RWPE2 (cell line): ENCODE data around the gene ACSL6.

Experiments
- ATAC-seq: fragments of 200-7000 bp; cut with Tn5 transposase; 3 replicates; pipeline ENCODE4 v1.9.1; 2021; ENCODE audit warnings: low read depth
- DNase-seq: peaks from one replicate; pipeline ENCODE4 v3.0.0-alpha.2; 2020; ENCODE audit warnings: low spot score
- H3K27ac ChIP-seq: fragments of 450-650 bp; 2 replicates; pipeline ENCODE4 v1.5.1; 2017; ENCODE audit warnings: mild to moderate bottlenecking; ENCODE audit not compliant: poor library complexity, severe bottlenecking
- H3K27me3 ChIP-seq: fragments of 250-450 bp; sonication (Bioruptor Pico); 2 replicates; pipeline ENCODE4 v1.5.1; 2021; ENCODE audit warnings: mild to moderate bottlenecking, moderate library complexity; ENCODE audit not compliant: insufficient read depth, poor library complexity, severe bottlenecking
- H3K36me3 ChIP-seq: fragments of 250-450 bp; sonication (Bioruptor Pico); 2 replicates; pipeline ENCODE4 v1.5.1; 2020; ENCODE audit warnings: low read depth, mild to moderate bottlenecking, moderate library complexity
- H3K4me1 ChIP-seq: fragments of 250-450 bp; sonication (Bioruptor Pico); 2 replicates; pipeline ENCODE4 v1.5.1; 2021; ENCODE audit warnings: mild to moderate bottlenecking, moderate library complexity; ENCODE audit not compliant: insufficient read depth, poor library complexity, severe bottlenecking
- H3K4me3 ChIP-seq: fragments of 250-450 bp; sonication (Bioruptor Pico); 2 replicates; pipeline ENCODE4 v1.5.1; 2021; ENCODE audit warnings: mild to moderate bottlenecking, moderate library complexity; ENCODE audit not compliant: severe bottlenecking
- H3K9me3 ChIP-seq: fragments of 250-450 bp; sonication (Bioruptor Pico); 2 replicates; pipeline ENCODE4 v1.5.1; 2021; ENCODE audit warnings: mild to moderate bottlenecking, moderate library complexity; ENCODE audit not compliant: severe bottlenecking
- CTCF ChIP-seq: fragments of 450-650 bp; IDR thresholded peaks from one replicate; pipeline ENCODE4 v1.5.1; 2017; ENCODE audit warnings: mild to moderate bottlenecking, moderate library complexity; ENCODE audit not compliant: poor library complexity, severe bottlenecking

ACSL6 gene

GRCh38 chr5:132055441-132055807 is 44.0 kb upstream of the ACSL6 start:
- TF ChIP-seq CTCF = no peak
- Histone ChIP-seq H3K27ac (no peak overlapping the region), H3K4me3 (no peak overlapping the region), H3K27me3 (no peaks in the 10 kb centered on the region), H3K4me1 (no peaks in the 10 kb centered on the region), H3K36me3 (no peaks in the 10 kb centered on the region), H3K9me3 (no peaks in the 10 kb centered on the region)
- DNase-seq (no peak), ATAC-seq (no peak)

- no peak for TF ChIP-seq CTCF
- no peak overlapping the region for H3K4me3 ChIP-seq
- H3K27ac ChIP-seq = no peak overlapping the region
- H3K27me3 ChIP-seq = no peaks in the 10 kb centered on the region
- no peaks in the 10 kb centered on the region for H3K9me3 ChIP-seq
- H3K4me1 ChIP-seq = no peaks in the 10 kb centered on the region
- no peak for ATAC-seq
- DNase-seq = peak; percentile 60
- no peaks in the 10 kb centered on the region for H3K36me3 ChIP-seq
These were observed 43.4 kb upstream of the ACSL6 start for GRCh38 chr5:132054697-132055440.

GRCh38 chr5:132054031-132054696 is 42.7 kb upstream of the ACSL6 start:
- no peaks in the 10 kb centered on the region for H3K27me3 ChIP-seq
- no peaks in the 10 kb centered on the region for H3K4me1 ChIP-seq
- no peaks in the 10 kb centered on the region for H3K36me3 ChIP-seq
- H3K27ac ChIP-seq = no peak overlapping the region
- peak; percentile 55 for DNase-seq
- no peak overlapping the region for H3K4me3 ChIP-seq
- no peak for ATAC-seq
- no peak for TF ChIP-seq CTCF
- H3K9me3 ChIP-seq = no peaks in the 10 kb centered on the region

- Histone ChIP-seq H3K9me3 (no peaks in the 10 kb centered on the region), H3K4me3 (no peak overlapping the region), H3K36me3 (no peaks in the 10 kb centered on the region), H3K27me3 (no peaks in the 10 kb centered on the region), H3K4me1 (no peaks in the 10 kb centered on the region), H3K27ac (no peak overlapping the region)
- DNase-seq = peak; percentile 50
- no peak for ATAC-seq
- TF ChIP-seq CTCF = no peak
These were observed 42.0 kb upstream of the ACSL6 start for GRCh38 chr5:132053483-132053882.

- no peak for ATAC-seq
- no peak overlapping the region for H3K4me3 ChIP-seq
- no peaks in the 10 kb centered on the region for H3K4me1 ChIP-seq
- peak; percentile 56 for DNase-seq
- no peaks in the 10 kb centered on the region for H3K9me3 ChIP-seq
- no peak for TF ChIP-seq CTCF
- no peaks in the 10 kb centered on the region for H3K36me3 ChIP-seq
- no peaks in the 10 kb centered on the region for H3K27me3 ChIP-seq
- no peak overlapping the region for H3K27ac ChIP-seq
These were observed 41.1 kb upstream of the ACSL6 start for GRCh38 chr5:132052520-132052919.
